HG03378 (cell line): ENCODE measurements around the gene CCHCR1.
"Not testable (repeated sequence)": the region's sequence is repeated elsewhere in the genome, so short reads cannot be mapped to it uniquely, and the experiment has no call there.

ENCODE experiments used
- ATAC-seq: cut with Tn5 transposase; IDR thresholded peaks from one replicate; pipeline ENCODE4 v1.9.1; 2021; ENCODE audit warnings: mild to moderate bottlenecking, moderate library complexity; ENCODE audit not compliant: unreplicated experiment

Gene CCHCR1

DNA sequence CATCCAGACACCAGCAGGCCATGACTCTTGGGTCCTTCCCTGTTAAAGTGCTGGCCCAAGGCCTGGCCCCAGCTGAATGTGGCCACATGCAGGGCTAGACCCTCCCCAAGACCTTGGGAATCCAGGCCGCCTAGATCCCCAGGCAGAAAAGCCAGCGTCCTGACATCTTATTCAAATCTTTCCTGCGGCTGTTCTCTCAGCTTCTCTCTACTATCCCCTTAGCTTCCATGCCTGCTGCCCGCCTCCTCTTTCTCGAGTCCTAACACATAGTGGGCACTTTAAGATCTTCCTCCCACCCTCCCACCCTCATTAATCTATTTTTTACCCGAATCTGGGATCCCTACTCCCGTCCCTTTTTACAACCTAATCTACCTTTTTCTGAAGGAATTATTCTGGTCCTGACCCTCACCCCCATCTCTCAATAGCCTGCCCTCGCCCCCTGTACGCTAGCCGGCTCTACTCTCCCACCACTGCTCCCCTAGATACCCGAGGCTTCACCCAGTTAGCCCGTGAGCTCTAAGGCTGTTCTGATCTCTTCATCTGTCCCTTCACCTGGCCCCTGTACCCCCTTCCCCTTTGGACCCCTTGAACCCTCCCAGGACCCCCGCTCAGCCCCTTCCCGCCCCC, at the start of gene CCHCR1:
CCHCR1 (minus strand) TSS at position 290 of the 627 bp plus-strand sequence; CDS start at position 88, 202 bp downstream.
- no peak for ATAC-seq

- no peak for ATAC-seq
These were observed 48.0 kb upstream of the CCHCR1 start for GRCh38 chr6:31205638-31206037.

DNA sequence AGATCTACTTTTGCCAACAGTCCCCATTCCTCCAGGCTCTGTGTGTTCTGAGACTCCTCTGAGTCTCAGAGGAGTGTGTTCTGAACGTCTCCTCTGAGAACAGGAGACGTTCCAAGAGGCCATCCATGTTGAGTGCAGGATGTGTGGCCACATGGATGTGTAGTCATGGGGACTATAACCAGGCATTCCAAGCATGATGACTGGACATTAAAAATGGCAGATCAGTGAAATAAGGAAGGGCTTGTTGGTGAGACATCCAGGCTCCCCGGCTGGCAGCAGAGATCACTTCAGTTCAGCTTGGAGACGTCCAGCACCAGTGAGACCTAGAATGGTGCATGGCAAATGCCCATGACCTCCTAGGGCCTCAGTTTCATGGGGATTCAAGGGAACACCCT, 47.1 kb upstream of the CCHCR1 start:
- ATAC-seq = no peak

GRCh38 chr6:31203345-31203979, 45.9 kb upstream of the CCHCR1 start:
- ATAC-seq = peak; percentile 59

DNA sequence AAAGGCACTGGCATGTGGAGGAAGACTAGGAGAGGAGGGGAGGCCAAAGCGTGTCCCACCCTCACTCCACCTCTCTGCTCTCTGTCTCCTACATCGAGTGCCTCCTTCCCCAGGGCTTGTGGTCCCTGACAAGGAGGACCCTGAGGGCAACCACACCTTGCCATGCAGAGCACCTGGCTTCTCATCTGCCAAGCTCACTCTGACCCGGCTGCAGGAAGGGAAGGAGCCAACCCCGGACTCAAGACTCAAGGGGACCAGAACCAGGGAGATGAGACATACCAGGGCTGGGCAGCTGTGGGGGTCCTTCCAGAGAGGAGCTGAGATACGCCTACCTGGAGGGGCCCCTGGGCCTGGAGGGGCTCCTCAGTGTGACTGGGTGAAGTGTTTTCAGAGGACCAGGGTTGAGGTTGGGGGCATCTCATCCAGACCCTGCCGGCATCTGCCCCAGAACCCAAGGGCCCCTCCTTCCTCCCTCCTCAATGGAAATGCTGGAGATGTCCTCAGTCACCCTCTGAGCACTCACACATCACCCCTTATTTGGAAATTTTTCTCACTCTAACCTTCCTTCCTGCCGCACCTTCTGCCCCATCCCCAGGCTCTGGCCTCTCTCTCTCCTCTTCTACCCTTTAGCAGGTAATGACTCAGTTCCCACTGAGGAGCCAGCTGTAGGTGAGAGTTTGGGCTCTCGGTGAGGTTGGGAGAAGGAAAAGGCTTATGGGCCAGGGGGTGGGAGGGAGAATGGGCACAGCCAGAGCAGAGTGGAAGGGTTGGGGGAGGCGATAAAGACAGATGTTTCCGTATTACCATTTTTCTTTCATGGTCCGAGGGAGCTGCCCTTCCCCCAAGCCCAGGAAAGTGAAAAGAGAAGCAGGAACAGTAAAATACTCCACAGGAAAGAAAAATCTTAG, 44.9 kb upstream of the CCHCR1 start:
- no peak for ATAC-seq

DNA sequence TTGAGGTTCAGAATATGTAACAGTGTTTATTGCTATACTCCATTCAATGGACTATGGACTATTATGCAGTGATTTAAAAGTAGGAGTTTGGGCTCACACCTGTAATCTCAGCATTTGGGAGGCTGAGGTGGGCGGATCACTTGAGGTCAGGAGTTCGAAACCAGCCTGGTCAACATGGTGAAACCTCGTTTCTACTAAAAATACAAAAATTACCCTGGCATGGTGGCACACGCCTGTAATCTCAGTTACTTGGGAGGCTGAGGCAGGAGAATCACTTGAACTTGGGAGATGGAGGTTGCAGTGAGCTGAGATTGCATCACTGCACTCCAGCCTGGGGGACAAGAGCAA, 41.5 kb upstream of the CCHCR1 start:
- ATAC-seq = not testable (repeated sequence)

DNA sequence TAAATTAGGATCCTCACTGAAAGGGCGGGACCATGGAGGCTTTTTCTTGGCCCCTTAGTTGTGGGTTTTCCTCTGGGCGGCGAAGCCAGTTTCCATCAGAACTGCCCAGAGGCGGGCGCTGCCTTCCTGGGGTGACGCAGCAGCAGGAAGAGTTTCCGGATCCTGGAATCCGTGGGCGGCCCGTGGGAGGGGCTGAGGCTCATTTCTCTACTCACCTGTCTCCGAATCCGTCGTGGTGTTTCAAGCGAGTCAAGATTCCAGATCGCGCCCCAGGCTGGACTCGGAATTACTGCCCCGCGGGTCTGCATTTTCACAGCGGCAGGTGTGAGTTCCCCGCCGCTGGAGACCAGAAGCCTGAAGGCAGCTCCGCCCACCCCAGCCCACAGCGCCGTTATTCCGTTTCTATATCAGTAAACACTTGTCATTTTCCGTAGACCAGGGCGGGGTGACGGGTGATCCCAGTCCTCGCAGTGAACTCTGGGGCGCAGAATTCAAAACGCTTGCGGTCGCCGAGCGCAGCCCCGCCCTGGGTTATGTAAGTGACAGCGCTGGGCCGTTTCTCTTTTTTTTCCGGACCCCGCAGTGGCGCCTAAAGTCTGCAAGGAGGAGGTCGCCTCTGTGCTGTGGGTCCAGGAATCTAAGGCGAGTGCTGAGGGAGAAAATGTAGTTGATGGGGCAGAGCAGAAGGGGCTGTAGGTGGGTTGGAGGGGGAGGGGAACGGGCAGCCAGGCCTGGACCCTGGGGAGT, 40.1 kb upstream of the CCHCR1 start:
- ATAC-seq = peak; percentile 54

- ATAC-seq = not testable (repeated sequence)
These were observed 38.8 kb upstream of the CCHCR1 start for GRCh38 chr6:31196251-31197022.

GRCh38 chr6:31195308-31195979, 37.8 kb upstream of the CCHCR1 start:
- not testable (repeated sequence) for ATAC-seq

GRCh38 chr6:31194061-31194834, 36.6 kb upstream of the CCHCR1 start:
- ATAC-seq = no peak

- no peak for ATAC-seq
These were observed 35.6 kb upstream of the CCHCR1 start for GRCh38 chr6:31193206-31193605.

- ATAC-seq = not testable (repeated sequence)
These were observed 35.0 kb upstream of the CCHCR1 start for GRCh38 chr6:31192431-31193105.

DNA sequence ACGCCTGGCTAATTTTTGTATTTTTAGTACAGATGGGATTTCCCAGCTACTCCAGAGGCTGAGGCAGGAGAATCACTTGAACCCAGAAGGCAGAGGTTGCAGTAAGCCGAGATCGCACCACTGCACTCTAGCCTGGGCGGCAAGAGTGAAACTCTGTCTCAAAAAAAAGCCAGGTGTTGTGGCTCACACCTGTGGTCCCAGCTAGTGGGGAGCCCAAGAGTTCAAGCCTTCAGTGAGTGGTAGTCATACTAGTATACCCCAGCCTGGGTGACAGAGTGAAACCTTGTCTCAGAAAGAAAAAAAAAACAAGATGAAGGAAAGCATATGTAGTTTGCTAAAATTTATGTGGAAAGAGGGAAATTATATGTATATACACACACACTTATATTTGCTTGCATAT, 32.9 kb upstream of the CCHCR1 start:
- ATAC-seq = no peak

DNA sequence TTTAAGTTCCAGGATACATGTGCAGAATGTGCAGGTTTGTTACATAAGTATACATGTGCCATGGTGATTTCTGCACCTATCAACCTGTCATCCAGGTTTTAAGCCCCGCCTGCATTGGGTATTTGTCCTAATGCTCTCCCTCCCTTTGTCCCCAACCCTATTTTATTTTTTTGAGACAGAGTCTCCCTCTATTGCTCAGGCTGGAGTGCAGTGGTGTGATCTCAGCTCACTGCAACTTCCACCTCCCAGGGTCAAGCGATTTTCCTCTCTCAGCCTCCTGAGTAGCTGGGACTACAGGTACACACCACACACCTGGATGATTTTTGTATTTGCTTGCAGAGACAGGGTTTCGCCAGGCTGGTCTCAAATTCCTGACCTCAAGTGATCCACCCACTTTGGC, 31.6 kb upstream of the CCHCR1 start:
- not testable (repeated sequence) for ATAC-seq

- ATAC-seq = no peak
These were observed 30.2 kb upstream of the CCHCR1 start for GRCh38 chr6:31187780-31188194.

DNA sequence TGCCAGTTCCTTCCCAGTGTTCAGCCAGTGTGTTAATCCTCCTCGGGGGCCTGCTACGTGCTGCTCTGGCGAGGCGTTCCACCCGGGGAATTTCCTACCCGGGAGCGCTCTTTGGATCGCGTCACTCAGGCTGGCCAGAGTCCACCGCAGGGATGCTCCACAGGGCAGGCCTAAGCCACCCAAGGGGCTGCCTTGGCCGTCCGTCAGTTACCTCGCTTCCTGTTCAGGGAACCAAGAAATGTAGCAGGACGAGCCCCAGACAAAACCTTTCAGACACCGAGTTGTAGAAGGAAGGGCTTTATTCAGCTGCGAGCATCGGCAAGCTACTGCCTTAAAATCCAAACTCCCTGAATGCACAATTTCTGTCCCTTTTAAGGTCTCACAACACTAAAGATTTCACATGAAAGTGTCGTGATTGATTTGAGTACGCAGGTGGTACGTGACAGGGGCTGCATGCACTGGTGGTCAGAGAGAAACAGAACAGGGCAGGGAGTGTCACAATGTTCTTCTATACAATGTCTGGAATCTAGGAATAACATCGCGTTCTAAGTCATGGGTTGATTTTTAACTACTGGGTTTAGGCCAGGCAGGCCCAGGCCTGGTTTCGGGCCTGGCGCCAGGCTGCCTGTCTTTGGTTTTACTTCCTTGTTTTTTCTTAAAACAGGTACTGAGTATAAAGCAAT, 28.6 kb upstream of the CCHCR1 start:
- ATAC-seq = no peak

GRCh38 chr6:31185695-31186051, 28.1 kb upstream of the CCHCR1 start:
- not testable (repeated sequence) for ATAC-seq

DNA sequence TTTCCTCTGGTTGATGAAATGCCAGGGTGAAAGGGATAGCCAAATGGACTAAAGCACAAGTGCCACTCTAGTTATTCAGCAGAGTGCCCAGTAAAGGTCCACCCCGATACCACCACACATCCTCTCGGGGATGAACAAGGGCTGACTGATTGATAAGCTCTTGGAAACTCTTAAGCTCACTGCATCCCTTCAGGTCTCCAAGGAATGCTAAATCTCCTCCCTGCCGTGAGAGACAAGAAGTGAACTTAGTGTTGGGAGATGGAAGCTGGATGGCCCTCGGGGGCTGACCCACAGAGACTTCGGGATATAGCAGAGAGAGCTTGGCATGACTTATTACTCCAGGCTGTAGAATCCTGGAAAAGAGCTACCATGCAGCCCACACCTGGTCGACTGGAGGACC, 26.3 kb upstream of the CCHCR1 start:
- ATAC-seq = not testable (repeated sequence)
